Muscle of leg (tissue), 11 donors: ENCODE data around the gene TBC1D22A. TPM values are rescaled to one million over a fixed set of nuclear protein-coding genes. Genes with fewer than 3 reads are reported as not detected.

ENCODE experiments used
- DNase-seq: peaks from one replicate; pipeline ENCODE4 v3.0.0; 2013
- H3K27ac ChIP-seq: one replicate; pipeline ENCODE4 v1.5.1; 2013; ENCODE audit warnings: mild to moderate bottlenecking, low read length, control low read depth
- H3K27me3 ChIP-seq: one replicate; pipeline ENCODE4 v1.6.1; 2013; ENCODE audit warnings: low read length; ENCODE audit not compliant: control insufficient read depth, insufficient read depth
- H3K36me3 ChIP-seq: one replicate; pipeline ENCODE4 v1.6.1; 2013; ENCODE audit warnings: low read length; ENCODE audit not compliant: control insufficient read depth, insufficient read depth
- H3K4me1 ChIP-seq: one replicate; pipeline ENCODE4 v1.6.1; 2013; ENCODE audit warnings: low read length; ENCODE audit not compliant: control insufficient read depth, insufficient read depth
- H3K4me3 ChIP-seq: one replicate; pipeline ENCODE4 v1.5.1; 2013; ENCODE audit warnings: low read length, control low read depth
- H3K9me3 ChIP-seq: replicated peaks from 2 replicates; pipeline ENCODE4 v1.6.1; 2013; ENCODE audit warnings: low read depth, low read length; ENCODE audit not compliant: control insufficient read depth
- WGBS: methylation state at CpG from one replicate; pipeline ENCODE4 v1.1.5; 2013; ENCODE audit warnings: missing lambda C conversion rate; ENCODE audit not compliant: insufficient coverage; 5-methylcytosine and 5-hydroxymethylcytosine counted together
- polyA plus RNA-seq, 8 donors: library from polyadenylated mRNA; unstranded; fragments of 120-200 nt; gene quantifications; one replicate each; pipeline versions ENCODE4 v1.2.1 to v1.2.3, GENCODE V29; 2013; ENCODE audit warnings: inconsistent platforms in 1 of 8, low replicate concordance in 1 of 8; ENCODE audit not compliant: insufficient read length in 8 of 8, insufficient read depth in 1 of 8
- total RNA-seq: library from RNA; stranded (reverse); fragments of 120-200 nt; gene quantifications from one replicate; pipeline ENCODE4 v1.2.4, GENCODE V29; 2013

Gene TBC1D22A
- total and polyA plus RNA-seq, 9 donors = 8.0 to 16.9 (median 15.6) TPM

DNA sequence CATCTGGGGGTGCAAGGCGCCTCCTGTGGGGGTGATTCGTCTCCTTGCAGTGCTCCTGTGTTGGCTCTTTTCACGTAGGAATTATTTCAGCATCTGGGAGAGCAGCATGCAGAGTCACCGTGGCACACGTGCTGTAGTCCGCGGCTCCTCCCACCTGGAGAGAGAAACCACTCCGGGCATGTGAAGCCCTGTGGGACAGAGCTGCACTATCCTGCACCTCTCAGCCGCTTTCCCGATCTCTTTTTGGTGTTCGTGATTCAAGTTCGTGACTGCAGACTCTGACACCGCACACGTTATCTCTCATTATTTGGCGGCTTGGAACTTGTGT lies 394.6 kb downstream of the TBC1D22A start:
- Histone ChIP-seq H3K9me3 (peaks cover 2% of the 10 kb centered on the region), H3K4me3 (no peak overlapping the region), H3K36me3 (no peaks in the 10 kb centered on the region), H3K27ac (no peak overlapping the region), H3K4me1 (peaks cover 28% of the 10 kb centered on the region), H3K27me3 (no peaks in the 10 kb centered on the region)
- WGBS = 64% methylated on average over 15 of the region's 15 CpGs
- no peak for DNase-seq

DNA sequence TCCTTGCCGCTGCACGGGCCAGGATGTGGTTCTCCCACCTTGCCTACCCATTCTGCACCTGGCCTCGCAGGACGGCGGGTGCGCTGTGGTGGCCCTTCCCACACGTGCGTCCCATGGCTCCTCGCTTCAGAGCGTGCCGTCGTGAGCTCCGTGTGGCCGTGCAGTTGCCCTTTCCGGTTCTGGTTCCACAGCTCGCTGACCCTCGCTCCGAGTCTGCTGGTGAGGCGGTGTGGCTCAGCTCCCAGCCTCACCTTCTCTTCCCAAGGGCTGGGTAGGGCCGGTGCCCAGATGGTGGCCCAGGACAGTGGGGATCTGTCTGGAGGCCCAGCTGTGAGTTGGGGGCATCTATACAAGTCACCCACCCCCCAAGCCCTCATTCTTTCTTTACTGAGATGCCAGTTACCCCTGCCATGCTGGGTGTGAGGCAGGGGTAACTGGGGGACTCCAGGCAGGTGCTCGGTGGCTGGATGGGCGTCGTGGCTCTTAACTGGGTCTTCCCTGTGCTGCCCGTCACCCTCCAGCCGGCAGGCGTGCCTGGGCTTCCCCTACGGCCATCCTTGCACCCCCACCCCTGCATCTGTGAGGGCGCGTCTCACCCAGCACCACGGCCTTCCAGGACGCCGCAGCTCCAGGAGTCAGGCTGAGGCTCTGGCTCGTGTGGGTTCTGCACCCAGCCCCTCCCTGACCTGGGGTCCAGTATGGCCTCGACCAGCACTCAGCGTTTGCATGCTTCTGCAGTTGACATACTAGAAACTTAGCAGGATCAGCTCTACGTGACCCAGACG lies 395.2 kb downstream of the TBC1D22A start:
- Histone ChIP-seq H3K27me3 (no peaks in the 10 kb centered on the region), H3K4me1 (peaks cover 28% of the 10 kb centered on the region), H3K9me3 (peaks cover 2% of the 10 kb centered on the region), H3K36me3 (no peaks in the 10 kb centered on the region), H3K27ac (no peak overlapping the region), H3K4me3 (no peak overlapping the region)
- no peak for DNase-seq
- 88% methylated on average over 36 of the region's 37 CpGs for WGBS

DNA sequence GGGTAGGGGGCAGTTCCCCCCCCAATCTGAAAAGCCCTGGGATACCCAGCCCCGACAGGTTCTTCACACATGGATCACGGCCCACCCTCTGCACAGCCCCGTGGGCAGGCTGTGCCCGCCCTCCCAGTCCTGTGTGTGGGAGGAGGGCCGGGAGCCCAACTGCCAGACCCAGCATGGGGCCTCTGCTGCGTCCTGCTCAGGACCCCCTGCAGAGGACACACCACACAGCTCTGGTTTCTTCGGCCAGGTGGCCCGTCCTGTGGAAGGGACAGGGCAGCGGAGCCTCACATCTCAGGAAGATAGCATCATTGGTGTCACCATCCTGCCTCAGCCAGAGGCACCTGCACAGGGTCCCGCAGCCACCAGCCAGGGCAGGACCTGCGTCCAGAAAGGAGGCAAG lies 396.0 kb downstream of the TBC1D22A start:
- no peak for DNase-seq
- Histone ChIP-seq H3K27me3 (no peaks in the 10 kb centered on the region), H3K36me3 (no peaks in the 10 kb centered on the region), H3K9me3 (no peaks in the 10 kb centered on the region), H3K4me1 (peaks cover 28% of the 10 kb centered on the region), H3K27ac (no peak overlapping the region), H3K4me3 (no peak overlapping the region)
- WGBS = 67% methylated on average over 6 of the region's 11 CpGs

DNA sequence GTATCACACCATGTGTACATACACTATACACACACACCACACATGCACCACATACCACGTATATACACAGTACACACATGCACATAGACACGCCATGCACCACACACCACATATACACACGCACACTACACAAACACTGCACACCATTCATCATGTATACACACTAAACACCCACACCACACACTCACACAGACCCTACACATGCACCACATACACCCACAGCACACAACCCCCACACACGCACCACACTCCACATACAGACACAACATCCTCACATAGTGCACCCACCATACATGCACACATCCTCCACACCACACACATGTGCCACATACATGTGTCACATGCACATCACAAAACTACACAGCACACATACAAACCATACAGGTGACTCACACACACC lies 397.1 kb downstream of the TBC1D22A start:
- 98% methylated on average over 4 of the region's 4 CpGs for WGBS
- DNase-seq = no peak
- H3K9me3 ChIP-seq = no peaks in the 10 kb centered on the region
- no peak overlapping the region for H3K27ac ChIP-seq
- H3K4me1 ChIP-seq = peaks cover 21% of the 10 kb centered on the region
- H3K36me3 ChIP-seq = no peaks in the 10 kb centered on the region
- H3K4me3 ChIP-seq = no peak overlapping the region
- H3K27me3 ChIP-seq = no peaks in the 10 kb centered on the region

DNA sequence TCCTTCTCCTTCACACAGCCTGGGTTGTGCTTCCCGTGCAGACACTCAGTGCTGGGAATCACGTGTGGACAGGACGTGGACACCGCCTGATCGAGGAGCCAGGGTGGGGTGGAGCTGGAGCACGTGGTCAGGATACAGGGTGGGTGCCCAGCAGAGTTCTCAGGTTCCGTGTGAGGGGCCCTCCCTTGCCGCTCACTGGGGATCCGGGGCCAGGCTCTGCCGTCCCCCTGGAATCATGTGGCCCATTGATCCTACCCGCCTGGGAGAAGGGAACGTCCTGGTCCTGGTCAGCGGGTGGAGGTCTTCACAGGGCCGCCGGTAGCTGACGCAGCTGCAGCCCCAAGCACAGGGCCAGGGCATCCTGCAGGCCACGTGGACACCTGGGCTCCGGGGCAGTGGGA lies 397.7 kb downstream of the TBC1D22A start:
- peaks cover 20% of the 10 kb centered on the region for H3K4me1 ChIP-seq
- WGBS = 88% methylated on average over 11 of the region's 18 CpGs
- H3K27ac ChIP-seq = no peak overlapping the region
- H3K36me3 ChIP-seq = no peaks in the 10 kb centered on the region
- DNase-seq = no peak
- no peaks in the 10 kb centered on the region for H3K27me3 ChIP-seq
- H3K9me3 ChIP-seq = no peaks in the 10 kb centered on the region
- H3K4me3 ChIP-seq = no peak overlapping the region

DNA sequence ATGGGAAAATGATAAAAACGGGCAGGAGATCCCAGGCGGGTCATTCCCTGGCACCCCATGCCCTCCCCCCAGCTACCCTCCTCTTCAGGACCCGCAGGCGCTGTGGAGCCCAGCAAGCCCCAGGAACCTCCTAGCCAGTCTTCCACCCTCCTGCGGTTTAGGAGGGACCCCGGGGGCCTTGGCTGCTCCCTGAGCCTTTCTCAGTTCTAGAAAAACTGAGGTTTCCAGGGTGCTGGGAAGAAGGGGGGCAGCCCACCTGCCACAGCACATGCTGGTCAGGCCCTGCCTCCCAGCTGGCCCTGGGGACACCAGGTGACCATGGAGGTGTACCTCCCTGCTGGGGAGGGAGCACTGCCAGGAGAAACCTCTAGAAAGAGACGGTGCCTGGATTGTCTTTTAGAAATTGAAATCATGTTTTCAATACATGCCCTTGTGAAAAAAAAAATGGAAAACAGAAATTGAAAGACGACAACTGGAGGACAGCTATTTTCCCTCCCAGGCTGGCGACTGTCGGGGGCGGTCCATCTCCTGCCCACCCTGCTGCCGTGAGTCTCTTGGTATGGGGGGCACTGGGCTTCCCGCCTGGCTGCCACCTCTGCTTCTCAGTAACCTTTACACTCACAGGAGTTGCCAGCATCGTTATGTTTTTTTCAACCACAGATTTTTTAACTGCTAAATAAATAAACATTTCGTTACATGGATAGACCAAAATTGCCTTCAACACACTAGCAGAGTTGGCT lies 398.5 kb downstream of the TBC1D22A start:
- Histone ChIP-seq H3K4me3 (no peak overlapping the region), H3K9me3 (no peaks in the 10 kb centered on the region), H3K27ac (no peak overlapping the region), H3K36me3 (no peaks in the 10 kb centered on the region), H3K4me1 (peaks cover 22% of the 10 kb centered on the region), H3K27me3 (no peaks in the 10 kb centered on the region)
- 86% methylated on average over 5 of the region's 15 CpGs for WGBS
- no peak for DNase-seq

DNA sequence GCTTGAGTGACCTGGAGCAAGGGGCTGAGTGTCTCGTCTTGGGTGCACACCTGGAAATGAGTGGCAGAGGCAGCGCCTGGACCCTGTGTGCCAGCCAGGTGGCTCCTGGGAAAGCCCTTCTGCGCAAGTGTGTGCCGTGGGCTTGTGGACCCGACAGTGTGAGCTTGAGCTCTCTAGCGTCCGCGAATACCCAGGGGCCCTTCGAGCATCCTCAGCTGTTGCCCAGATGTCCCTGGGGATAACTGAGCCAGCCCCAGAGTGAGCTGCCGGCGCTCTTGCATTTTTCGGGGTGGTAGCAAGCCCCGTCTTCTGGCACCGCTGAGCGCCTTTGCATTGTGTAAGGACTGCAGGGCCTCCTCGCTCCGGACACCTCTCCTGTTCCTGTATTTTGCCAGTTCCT lies 399.2 kb downstream of the TBC1D22A start:
- DNase-seq = peak; percentile 54
- Histone ChIP-seq H3K4me1 (peaks cover 22% of the 10 kb centered on the region), H3K36me3 (no peaks in the 10 kb centered on the region), H3K9me3 (no peaks in the 10 kb centered on the region), H3K27ac (no peak overlapping the region), H3K27me3 (no peaks in the 10 kb centered on the region), H3K4me3 (no peak overlapping the region)
- 76% methylated on average over 17 of the region's 17 CpGs for WGBS

DNA sequence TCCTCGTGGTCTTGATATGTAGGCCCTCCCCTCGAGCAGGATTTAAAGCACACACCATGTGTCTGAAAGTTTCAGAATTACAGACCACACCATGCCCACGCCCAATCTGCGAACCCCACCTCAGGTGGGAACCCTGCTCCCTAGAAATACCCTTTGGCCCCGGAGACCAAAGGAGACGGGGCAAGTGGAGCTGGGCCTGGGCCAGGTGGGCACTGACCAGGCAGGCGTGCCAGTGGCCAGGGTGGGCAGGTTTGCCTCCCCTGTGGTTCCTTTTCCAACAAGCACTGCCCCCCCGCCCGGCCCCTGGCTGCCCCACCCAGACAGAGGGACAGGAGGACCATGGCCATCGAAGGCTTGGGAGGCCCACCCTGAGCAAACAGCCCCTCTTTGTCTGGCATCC lies 400.4 kb downstream of the TBC1D22A start:
- no peaks in the 10 kb centered on the region for H3K36me3 ChIP-seq
- no peaks in the 10 kb centered on the region for H3K27me3 ChIP-seq
- DNase-seq = no peak
- 87% methylated on average over 10 of the region's 10 CpGs for WGBS
- H3K4me3 ChIP-seq = no peak overlapping the region
- peaks cover 22% of the 10 kb centered on the region for H3K4me1 ChIP-seq
- no peak overlapping the region for H3K27ac ChIP-seq
- no peaks in the 10 kb centered on the region for H3K9me3 ChIP-seq

DNA sequence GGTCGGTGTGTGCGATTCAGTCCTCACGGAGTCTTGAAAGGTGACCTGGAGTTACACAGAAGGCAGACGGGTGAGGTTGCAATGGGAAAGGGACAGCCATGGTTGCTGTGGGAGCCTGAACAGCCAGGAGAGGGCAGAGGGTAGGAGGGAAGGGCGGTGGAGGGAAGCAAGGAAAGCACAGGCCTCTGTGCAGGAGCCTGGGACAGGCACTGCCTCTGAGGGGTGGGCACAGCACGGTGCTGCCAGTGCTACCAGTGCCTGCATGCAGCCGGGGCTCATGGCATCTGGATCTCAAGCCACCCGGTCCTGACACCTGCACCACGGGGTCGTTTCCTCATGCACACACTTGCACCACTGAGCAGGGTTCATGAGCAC lies 401.0 kb downstream of the TBC1D22A start:
- Histone ChIP-seq H3K27ac (no peak overlapping the region), H3K36me3 (no peaks in the 10 kb centered on the region), H3K9me3 (no peaks in the 10 kb centered on the region), H3K27me3 (no peaks in the 10 kb centered on the region), H3K4me3 (no peak overlapping the region), H3K4me1 (peaks cover 22% of the 10 kb centered on the region)
- WGBS = 92% methylated on average over 10 of the region's 10 CpGs
- DNase-seq = no peak

DNA sequence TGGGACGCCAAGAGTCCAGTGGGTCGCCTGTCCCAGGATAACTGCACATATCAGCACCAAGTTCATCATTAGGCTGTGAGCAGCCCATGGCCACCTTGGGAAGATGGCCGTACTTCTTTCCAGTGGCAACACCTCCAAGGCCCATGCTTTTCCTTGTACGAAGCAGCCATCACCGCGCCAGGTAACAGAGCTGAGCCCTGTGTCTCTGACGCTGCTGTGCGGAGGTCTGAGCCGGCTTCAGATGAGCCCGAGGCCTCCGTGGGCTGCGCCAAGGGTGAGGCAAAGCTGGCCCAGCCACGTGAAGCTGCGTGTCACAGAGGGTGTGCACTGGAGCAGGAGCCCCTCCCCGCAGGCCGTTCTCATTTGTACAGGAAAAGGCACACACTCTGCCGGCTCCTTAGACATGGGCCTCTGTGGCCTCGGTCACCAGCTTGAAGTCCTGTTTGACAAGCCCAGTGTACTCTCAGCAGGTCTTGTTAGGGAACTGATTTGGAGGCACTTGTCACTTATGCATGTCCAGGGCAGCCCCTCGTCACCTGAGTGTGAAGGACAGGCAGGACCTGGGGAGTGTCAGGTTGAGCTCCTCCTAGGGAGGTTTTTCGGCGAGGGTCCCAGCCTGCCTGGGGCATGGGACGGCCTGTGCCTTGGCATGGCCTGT lies 401.5 kb downstream of the TBC1D22A start:
- peak overlapping the region; percentile 31 for H3K27ac ChIP-seq
- 70% methylated on average over 22 of the region's 22 CpGs for WGBS
- H3K36me3 ChIP-seq = no peaks in the 10 kb centered on the region
- no peak overlapping the region for H3K4me3 ChIP-seq
- no peaks in the 10 kb centered on the region for H3K9me3 ChIP-seq
- DNase-seq = no peak
- no peaks in the 10 kb centered on the region for H3K27me3 ChIP-seq
- H3K4me1 ChIP-seq = peaks cover 22% of the 10 kb centered on the region
